ENCODE data around the gene GGA1. TPM values are rescaled to one million over a fixed set of nuclear protein-coding genes. Genes with fewer than 3 reads are reported as not detected.
A peak's percentile ranks its signal among the peaks of the same experiment; 100 is the strongest.

GGA1 gene
- total RNA-seq, 1 donor from 2014 or later, result 57.9 TPM

- DNase-seq (ENCODE audit: low read depth), result no peak
Measured at GRCh38 chr22:37630839-37631435, 22.3 kb downstream of the GGA1 start.

DNA sequence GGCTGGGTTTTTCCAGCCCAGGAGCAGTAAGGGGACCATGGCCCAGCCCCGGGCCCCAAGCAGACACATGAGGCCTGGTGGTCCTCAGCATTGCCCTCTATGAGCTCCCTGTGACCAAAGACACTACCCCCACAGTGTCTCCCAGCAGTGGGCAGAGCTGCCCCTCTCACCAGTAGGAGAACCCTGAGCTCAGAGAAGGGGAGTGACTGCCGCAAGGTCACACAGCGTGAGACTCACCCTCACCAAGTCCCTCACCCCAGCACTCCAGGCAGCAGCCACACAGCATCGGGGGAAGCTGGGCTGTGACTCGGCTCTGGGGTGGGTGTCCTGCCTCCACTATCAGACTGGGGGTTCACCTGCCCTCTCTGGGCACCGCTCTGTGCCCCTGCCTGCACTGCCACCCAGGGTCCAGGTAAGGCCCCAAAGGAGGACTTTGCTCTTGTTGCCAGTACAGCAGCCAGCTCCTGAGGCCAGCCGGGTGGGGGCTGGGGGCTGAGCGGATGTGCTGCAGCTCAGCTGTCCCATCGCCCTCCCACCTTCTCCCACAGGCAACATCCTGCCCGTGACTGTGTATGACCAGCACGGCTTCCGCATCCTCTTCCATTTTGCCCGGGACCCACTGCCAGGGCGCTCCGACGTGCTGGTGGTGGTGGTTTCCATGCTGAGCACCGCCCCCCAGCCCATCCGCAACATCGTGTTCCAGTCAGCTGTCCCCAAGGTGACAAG is 23.0 kb downstream of the GGA1 start:
- DNase-seq (ENCODE audit: low read depth), result no peak

DNA sequence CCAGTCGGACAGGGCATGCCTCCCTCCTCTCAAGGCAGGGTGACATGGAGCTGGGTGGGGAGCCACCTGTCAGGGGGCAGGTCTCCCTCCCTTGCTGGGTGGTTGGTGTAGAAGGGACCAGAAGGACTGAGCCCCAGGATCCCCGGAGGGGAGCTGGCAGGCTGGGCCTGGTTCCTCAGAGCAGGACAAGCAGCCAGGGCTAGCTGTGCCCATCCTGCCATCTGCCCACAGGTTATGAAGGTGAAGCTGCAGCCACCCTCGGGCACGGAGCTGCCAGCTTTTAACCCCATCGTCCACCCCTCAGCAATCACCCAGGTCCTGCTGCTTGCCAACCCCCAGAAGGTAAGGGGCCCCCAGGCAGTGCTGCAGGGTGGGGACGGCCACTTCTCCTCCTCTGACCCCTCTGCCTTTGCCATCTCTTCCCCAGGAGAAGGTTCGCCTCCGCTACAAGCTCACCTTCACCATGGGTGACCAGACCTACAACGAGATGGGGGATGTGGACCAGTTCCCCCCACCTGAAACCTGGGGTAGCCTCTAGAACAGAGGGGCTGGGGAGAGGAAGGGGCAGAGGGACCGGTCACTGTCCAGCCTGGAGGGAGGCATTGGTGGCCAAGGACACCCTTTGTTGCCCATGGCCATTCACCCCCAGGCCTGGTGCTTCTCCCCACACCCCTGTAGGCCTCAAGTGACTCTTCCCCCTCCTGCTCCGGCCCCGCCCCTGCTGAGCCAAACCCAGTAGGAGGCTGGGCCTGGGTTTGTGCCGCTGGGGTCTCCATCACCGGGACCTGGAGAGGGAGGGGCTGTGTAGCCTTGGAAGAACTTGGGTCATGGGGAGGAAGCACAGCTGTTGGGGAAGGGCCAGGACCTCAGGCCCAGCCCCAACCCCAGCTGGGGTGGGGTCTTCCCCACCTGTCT is 23.8 kb downstream of the GGA1 start:
- no peak for DNase-seq (ENCODE audit: low read depth)

DNA sequence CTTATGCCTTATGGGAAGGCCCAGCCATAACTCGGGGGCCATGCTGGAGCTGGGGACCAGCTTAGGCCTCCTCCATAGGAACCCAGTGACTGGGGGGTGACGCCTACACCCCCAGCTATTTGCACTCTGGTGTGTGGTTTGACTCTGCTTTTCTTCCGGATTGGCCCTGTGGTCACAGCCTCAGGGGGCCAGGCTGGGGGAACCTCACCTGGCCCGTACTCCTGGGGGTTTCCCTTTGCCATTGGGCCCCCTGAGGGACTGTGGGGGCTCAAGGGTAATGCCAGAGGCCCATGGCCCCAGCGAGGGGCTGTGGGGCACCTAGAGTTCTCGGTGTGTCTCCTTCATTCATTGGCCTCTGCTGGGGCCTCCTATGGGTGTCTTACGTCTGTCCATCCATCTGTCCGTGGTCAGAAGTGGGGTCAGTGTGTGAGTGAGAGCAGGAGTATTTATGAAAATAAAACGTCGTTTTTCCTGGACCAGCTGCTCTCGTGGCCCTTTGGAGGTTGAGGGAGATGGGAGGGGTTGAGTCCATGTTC is 24.5 kb downstream of the GGA1 start:
- DNase-seq (ENCODE audit: low read depth), result no peak

DNA sequence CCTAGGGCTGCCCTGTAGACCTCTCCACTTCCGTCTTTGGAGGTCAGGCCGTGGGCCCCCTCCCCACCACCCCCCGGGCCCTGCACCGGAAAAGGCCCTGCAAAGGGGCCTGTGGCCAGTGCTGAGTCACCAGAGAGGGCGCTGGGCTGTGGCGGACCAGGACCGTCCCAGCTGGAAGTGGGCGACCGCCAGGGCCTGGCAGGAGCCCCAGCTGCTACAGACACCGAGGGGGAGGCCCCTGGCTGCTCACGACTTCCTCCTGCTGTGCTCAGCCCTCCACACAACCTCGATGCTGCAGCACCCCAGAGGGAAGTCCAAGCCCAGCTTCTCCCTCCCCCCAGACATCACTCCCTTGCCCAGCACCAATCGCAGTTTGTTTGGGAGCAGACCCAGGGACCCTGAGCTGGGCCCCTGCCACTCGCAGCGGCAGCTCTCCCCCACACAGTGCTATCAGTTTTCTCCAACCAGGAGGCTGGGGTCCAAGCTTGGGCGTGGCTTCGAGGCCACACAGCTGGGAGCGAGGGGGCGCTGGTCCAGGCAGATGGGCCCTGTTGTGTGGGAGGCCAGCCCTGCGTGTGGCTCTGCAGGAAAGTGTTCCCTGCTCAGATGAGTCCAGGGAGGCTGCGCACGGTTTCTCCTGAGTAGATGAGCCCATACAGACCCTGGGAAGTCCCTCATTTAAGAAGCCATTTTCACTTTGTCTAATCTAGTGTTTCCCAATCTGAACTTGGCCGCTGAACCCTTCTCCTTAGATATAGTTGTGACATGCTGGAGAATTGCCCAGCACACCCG is 25.2 kb downstream of the GGA1 start:
- DNase-seq (ENCODE audit: low read depth), result peak; percentile 30

DNA sequence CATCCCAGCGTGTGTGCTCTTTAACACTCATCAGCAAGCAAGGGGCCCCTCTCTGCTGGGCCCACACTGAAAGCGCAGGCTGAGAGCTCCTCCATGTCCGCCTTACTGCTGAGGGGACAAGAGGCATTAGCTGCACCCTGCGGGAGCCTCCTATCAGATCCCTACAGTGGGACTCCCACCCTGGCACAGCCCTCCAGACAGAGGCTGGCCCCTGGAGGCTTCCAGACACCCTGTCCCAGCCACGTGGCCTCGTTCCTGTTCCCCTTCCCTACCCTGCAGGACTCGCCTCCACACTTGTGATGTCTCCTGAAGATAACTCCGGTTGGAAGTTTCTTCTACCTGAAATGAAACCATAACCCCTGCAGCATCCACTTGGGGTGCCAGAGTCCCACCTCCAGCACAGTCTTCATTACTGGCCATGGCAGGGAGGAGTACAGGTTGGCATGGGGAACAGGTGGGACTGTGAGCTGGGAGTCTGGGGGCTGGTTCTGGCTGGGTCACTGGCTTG is 25.8 kb downstream of the GGA1 start:
- no peak for DNase-seq (ENCODE audit: low read depth)

- DNase-seq (ENCODE audit: low read depth), result no peak
Measured at GRCh38 chr22:37635157-37635556, 26.5 kb downstream of the GGA1 start.

DNA sequence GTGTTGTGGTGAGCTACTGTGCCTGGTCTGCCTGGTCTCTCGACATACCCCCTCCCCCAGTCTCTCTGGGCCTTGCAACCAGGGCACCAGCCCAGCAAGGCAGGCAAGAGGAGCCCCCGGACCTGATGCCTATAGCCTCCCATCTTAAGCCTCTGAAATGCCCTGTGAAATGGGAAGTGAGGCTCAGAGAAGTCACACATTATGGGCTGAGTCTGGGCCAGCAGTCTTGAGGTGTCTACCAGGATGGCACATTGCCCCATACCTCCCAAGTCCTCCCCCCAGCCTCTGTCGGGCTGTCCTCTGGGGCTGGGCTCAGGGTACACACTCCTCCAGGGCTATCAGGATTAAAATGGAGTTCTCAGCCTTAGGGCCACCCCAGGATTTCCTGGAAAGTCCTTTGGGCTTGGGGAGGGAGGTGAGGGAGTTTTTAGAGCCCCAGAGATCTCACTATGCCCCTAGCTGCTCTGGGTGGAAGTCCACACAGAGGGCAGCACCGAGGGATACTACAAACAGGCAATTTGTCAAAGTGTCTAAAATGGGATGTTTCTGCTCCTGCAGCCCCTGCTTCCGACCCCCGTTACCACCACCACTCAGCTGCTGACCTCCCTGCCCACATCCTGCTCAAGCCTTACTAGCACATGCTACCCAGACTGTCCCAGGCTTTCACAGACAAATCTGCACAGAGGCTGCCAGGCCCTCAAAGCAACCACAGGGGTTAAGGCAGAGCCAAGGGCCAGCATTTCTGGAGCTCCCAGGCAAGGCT is 27.7 kb downstream of the GGA1 start:
- DNase-seq (ENCODE audit: low read depth), result peak; percentile 42

DNA sequence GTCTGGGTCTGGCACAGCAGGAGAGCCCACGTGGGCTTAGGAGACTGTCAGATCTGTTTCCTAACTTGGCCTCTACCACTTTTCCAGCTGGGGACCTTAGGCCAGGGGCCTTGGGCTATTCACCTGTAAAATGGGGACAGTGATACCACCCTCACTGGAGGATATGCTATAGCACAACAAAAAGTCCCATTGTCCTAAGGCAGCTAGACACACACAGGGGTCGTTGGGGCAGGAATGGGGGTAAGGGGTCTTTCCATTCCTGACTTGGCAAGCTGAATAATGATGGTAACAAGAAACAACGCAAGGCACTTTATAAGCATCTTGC is 28.3 kb downstream of the GGA1 start:
- no peak for DNase-seq (ENCODE audit: low read depth)

DNA sequence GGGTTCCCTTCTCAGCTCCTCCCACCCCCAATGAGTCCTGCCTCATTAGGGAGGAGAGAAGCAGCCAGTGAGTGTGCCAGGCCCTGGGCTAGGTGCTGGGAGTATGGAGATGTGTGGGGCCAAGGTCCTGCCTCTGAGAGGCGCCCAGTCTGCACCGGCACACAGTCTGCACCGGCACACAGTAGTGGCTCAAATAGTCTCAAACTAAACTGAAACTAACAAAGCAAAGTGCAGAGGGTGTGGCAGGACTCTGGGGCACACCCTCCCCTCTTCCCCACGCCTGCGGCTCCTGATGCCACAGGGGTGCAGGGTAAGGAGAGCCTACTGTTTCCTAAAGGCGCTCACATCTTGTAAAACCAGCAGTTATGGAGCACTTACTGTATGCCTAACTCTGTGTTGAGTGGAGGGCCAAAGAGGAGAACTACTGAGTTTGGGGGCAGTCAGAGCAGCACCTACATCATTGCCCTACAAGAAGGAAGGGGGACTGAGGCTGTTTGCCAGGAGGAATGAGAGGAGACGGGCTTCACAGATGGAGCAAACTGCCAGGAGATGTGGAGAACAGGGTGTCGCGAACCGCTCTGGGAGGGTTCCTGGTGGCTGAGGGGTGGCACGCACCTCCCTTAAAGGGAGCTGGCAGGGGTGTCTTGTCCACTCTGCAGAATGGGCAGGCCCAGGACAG is 29.9 kb downstream of the GGA1 start:
- no peak for DNase-seq (ENCODE audit: low read depth)

DNA sequence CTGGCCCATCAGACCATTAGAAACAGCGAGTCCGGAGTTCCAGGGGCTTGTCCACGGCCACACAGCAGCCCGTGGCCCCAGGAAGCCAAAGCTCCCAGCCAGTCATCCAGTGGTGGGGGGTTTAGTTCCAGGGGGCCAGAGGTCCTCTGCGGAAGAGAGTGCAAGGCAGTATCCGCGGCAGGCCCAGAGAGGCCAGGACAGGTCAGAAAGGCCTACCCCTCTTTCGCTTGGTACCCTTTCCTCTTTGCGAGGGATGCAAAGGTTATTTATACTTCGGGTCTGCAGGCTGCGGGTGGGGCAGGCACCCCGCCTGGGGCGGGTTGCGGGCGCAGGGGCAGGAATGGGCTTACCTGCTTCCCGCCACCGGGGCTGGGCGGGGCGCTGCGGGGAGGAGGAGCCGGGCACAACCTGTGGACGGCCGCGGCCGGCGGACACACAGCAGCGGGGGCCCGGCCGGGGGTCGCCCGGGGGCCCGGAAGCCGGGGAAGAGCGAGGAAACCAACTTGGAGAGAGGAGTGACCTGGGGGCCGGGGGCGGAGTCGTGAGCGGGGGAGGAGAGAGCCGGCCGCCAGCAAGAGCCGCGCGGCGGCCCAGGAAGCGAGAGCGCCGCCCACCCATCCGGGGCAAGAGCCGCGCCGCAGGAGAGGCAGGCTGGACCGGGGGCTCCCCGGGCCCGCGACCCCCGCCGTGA is 30.6 kb downstream of the GGA1 start, which contains the start of gene SH3BP1:
Gene SH3BP1, plus strand, starts transcription at position 600 of the 691 bp plus-strand sequence. CDS start 119 bp downstream, outside the sequence.
- no peak for DNase-seq (ENCODE audit: low read depth)

- no peak for DNase-seq (ENCODE audit: low read depth)
Measured at GRCh38 chr22:37639771-37640590, 31.3 kb downstream of the GGA1 start.

DNA sequence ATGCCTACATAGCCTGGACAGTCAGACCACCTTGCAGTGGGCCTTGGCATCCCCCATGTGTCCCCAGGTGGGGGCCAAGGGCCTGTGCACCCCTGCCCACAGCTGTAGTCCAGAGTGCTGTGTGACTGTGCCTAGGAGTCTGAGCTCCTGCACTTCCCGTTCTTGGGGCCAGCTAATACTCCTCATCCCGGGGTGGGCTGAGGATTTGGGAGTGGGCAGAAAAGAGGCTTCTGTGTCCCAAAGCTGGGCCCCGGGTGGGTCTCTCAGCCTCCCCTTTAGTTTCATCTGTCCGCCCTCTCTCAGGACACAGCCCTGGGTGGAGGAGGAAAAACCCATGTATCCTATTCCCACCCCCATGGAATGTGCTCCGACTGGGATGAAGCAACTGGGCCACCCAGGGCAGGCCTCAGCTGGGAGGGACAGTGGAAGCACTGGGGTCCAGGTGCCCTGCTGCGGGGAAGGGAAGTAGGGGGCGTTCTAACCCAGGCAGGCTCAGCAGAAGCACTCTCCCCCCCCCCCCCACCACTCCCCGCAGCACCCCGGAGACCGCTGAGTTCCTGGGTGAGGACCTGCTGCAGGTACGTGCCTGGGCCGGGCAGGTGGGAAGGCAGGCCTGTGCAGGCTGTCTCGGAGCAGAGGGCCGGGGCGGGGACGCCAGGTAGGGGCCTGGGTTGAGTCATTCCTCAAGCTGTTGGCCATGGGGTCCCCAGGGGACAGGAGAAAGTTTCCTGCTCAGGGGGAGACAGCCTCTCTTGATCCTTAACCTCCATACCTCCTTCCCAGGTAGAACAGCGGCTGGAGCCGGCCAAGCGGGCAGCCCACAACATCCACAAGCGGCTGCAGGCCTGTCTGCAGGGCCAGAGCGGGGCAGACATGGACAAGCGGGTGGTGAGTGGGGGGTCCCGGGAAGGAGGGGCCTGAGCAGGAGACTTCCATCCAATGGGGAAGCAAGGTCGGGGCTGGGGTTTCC is 32.2 kb downstream of the GGA1 start:
- DNase-seq (ENCODE audit: low read depth), result no peak

DNA sequence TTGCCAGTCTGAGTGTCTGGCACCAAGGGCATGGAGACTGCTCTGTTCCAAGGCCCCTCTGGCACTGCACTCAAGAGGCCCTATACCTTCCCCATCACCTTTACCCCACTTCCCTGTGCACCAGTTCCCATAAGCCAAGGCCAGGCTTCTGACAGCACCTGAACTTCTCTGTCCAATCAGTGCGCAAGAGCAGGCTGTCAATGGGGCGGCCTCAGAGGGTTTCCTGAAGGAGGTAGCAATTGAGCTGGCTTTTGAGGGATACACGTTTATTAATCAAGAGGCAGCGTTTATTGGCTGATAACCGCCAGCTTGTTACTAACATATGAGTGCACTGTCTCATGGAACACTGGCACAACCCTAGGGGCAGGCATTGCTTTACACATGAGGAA is 32.9 kb downstream of the GGA1 start:
- DNase-seq (ENCODE audit: low read depth), result no peak

GRCh38 chr22:37643225-37643847 is 34.7 kb downstream of the GGA1 start:
- peak; percentile 33 for DNase-seq (ENCODE audit: low read depth)

DNA sequence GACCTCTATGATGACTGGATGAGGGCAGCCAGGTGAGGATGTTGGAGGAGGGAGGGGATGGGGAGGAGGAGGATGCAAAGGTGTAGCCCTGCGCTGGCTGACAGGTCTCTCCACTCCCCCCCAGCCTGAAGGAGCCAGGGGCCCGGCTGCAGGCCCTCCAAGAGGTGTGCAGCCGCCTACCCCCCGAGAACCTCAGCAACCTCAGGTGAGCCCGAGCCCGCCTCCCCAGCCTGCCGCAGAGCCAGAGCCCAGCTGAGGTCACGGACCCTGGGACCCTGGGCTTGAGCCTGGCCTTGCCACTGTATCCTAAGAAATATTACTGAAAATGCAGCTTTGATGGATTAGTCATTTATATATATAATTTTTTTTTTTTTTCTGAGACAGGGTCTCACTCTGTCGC is 38.7 kb downstream of the GGA1 start:
- no peak for DNase-seq (ENCODE audit: low read depth)

GRCh38 chr22:37647928-37648327 is 39.3 kb downstream of the GGA1 start:
- DNase-seq (ENCODE audit: low read depth), result no peak
